Lower lobe of right lung (tissue), 2 donors: ENCODE data around the gene LGR4. TPM values are rescaled to one million over a fixed set of nuclear protein-coding genes. Genes with fewer than 3 reads are reported as not detected.

ENCODE experiments used
- ATAC-seq, 2 donors: fragments of 200-7000 bp; cut with Tn5 transposase; one replicate each; pipeline ENCODE4 v1.9.1; 2020 to 2022; ENCODE audit warnings: mild to moderate bottlenecking in 2 of 2, moderate library complexity in 2 of 2
- DNase-seq: peaks from one replicate; pipeline ENCODE4 v3.0.0-alpha.2; 2020
- H3K27ac ChIP-seq: fragments of 200-600 bp; one replicate; pipeline ENCODE4 v1.8.0; 2022
- H3K27me3 ChIP-seq: fragments of 200-600 bp; one replicate; pipeline ENCODE4 v1.8.0; 2022; ENCODE audit warnings: low read depth
- H3K36me3 ChIP-seq: fragments of 200-600 bp; one replicate; pipeline ENCODE4 v1.8.0; 2022; ENCODE audit warnings: mild to moderate bottlenecking
- H3K4me1 ChIP-seq: fragments of 200-600 bp; one replicate; pipeline ENCODE4 v1.8.0; 2022
- H3K4me3 ChIP-seq: fragments of 200-600 bp; one replicate; pipeline ENCODE4 v1.8.0; 2022; ENCODE audit warnings: mild to moderate bottlenecking
- H3K9me3 ChIP-seq: fragments of 200-600 bp; one replicate; pipeline ENCODE4 v1.8.0; 2022
- intact Hi-C: fragments of 100-400 bp; cut with DNase I; formaldehyde crosslinking; loops from one replicate; pipeline ENCODE4 v1.11.0; 2022
- total RNA-seq: library from RNA; stranded (reverse); fragmentation: NEBNext Ultra II Directional; extraction: Animal tissue kit (Norgen Biotek cat#: 25700); gene quantifications from one replicate; pipeline ENCODE4 v1.2.1, GENCODE V29; 2021
- TF ChIP-seq, protein P1 (sequence below): fragments of 200-600 bp; IDR thresholded peaks from one replicate; pipeline ENCODE4 v1.8.0; 2022; ENCODE audit warnings: antibody characterized with exemption, mild to moderate bottlenecking
- donor health status: DM: no; HTN: yes; CAD: no; lungs with severe emphysema.

The LGR4 gene
- total RNA-seq, 1 donor from 2014 or later: 7.5 TPM

- TF ChIP-seq, protein P1, sequence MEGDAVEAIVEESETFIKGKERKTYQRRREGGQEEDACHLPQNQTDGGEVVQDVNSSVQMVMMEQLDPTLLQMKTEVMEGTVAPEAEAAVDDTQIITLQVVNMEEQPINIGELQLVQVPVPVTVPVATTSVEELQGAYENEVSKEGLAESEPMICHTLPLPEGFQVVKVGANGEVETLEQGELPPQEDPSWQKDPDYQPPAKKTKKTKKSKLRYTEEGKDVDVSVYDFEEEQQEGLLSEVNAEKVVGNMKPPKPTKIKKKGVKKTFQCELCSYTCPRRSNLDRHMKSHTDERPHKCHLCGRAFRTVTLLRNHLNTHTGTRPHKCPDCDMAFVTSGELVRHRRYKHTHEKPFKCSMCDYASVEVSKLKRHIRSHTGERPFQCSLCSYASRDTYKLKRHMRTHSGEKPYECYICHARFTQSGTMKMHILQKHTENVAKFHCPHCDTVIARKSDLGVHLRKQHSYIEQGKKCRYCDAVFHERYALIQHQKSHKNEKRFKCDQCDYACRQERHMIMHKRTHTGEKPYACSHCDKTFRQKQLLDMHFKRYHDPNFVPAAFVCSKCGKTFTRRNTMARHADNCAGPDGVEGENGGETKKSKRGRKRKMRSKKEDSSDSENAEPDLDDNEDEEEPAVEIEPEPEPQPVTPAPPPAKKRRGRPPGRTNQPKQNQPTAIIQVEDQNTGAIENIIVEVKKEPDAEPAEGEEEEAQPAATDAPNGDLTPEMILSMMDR: no peak
- intact Hi-C loops: no loop called here
- no peaks in the 10 kb centered on the region for H3K27me3 ChIP-seq
- ATAC-seq (no peak), DNase-seq (no peak)
- no peak overlapping the region for H3K27ac ChIP-seq
- H3K9me3 ChIP-seq: no peaks in the 10 kb centered on the region
- no peak overlapping the region for H3K4me3 ChIP-seq
- H3K36me3 ChIP-seq: no peaks in the 10 kb centered on the region
- H3K4me1 ChIP-seq: no peaks in the 10 kb centered on the region
These were observed 10.0 kb downstream of the LGR4 start for GRCh38 chr11:27462543-27462942.

GRCh38 chr11:27460158-27460978 lies 12.2 kb downstream of the LGR4 start:
- H3K4me3 ChIP-seq: no peak overlapping the region
- intact Hi-C loops: no loop called here
- no peaks in the 10 kb centered on the region for H3K36me3 ChIP-seq
- no peak for ATAC-seq
- no peak for DNase-seq
- H3K9me3 ChIP-seq: no peaks in the 10 kb centered on the region
- TF ChIP-seq, protein P1: no peak
- H3K27me3 ChIP-seq: no peaks in the 10 kb centered on the region
- H3K4me1 ChIP-seq: no peaks in the 10 kb centered on the region
- H3K27ac ChIP-seq: no peak overlapping the region

DNA sequence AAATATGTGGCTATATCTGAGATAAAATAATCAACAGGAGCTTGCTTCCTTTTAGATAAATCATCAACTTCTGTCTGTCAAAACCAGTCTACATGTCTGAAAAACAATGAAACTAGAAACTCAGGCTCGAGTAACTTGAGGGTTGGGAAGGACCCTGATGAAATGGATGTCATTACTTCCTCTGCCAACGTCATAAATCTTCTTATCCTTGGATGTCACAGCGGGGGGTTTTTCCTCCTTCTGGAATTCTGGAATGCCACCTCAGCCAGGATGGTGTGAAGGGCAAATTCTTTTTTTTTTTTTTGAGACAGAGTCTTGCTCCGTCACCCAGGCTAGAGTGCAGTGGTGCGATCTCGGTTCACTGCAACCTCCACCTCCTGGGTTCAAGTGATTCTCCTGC lies 13.4 kb downstream of the LGR4 start:
- no peak overlapping the region for H3K27ac ChIP-seq
- TF ChIP-seq, protein P1: no peak
- no peak overlapping the region for H3K4me3 ChIP-seq
- H3K9me3 ChIP-seq: no peaks in the 10 kb centered on the region
- no peak for ATAC-seq
- no peaks in the 10 kb centered on the region for H3K36me3 ChIP-seq
- intact Hi-C loops: no loop called here
- no peak for DNase-seq
- no peaks in the 10 kb centered on the region for H3K27me3 ChIP-seq
- no peaks in the 10 kb centered on the region for H3K4me1 ChIP-seq

- Histone ChIP-seq H3K27ac (no peak overlapping the region), H3K4me3 (no peak overlapping the region), H3K9me3 (no peaks in the 10 kb centered on the region), H3K27me3 (no peaks in the 10 kb centered on the region), H3K36me3 (no peaks in the 10 kb centered on the region), H3K4me1 (no peaks in the 10 kb centered on the region)
- intact Hi-C loops: no loop called here
- TF ChIP-seq, protein P1: no peak
- DNase-seq: no peak
- ATAC-seq: no peak
These were observed 14.4 kb downstream of the LGR4 start for GRCh38 chr11:27458182-27458581.

DNA sequence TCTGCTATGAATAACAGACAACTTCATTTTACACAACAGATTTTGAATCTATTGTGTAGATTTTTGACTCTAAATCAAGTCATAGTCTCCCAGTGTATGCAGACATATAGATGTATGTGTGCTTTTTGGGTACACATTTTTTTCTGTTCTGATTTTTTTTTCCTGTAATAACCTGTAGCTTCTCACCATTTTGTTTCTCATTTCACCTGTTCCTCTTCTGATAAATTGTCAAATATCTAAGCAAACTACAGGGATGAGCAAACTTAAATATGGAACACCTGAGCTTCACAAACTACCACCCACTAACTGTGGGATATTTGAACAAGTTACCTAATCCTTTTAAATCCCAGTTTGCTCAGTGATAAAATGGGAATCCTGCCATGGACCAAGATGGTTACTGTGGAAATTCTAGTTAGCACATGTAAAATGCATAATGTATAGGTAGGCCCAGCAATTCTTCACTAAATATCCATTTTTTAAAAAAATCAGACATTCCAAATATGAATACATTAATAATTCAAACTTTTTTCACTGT lies 15.7 kb downstream of the LGR4 start:
- Histone ChIP-seq H3K27me3 (no peaks in the 10 kb centered on the region), H3K9me3 (no peaks in the 10 kb centered on the region), H3K4me3 (no peak overlapping the region), H3K4me1 (no peaks in the 10 kb centered on the region), H3K36me3 (no peaks in the 10 kb centered on the region), H3K27ac (no peak overlapping the region)
- ATAC-seq (no peak), DNase-seq (no peak)
- TF ChIP-seq, protein P1: no peak
- intact Hi-C loops: no loop called here
